ENCODE measurements around the gene PPP1R12B.
"Not testable (repeated sequence)": the region's sequence is repeated elsewhere in the genome, so short reads cannot be mapped to it uniquely, and the experiment has no call there.

PPP1R12B gene

DNA sequence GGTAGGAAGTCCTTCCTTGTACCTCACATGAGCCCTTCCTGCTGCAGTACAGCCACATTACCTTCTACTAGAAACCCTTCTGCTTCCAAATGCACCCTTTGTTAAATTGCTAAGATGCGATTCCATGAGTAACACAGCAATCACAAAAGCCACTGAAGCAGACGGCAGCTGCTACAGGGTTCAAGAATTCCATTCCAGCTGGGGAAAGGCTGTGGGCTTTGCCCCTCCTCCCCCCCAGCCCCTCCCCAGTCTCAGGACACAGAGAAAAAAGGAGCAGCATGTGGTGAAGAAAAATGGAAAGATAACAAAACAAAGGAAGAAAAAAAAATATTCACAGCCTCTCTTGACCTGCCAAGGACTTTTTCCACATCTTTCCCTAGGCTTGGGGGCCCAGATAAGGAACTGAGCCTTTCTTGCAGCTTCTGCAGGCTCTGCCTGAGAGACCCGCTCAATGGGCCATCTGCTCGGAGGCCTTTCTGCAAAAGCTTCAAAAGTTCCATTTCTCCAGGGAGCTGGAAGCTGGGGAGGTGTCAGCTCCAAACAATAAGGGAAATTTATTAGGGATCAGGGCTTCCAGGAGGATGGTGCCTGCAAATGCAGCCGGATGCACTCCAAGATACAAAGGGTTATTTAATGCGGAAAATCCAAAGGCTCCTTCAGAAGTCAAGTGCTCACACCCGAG, 289.7 kb downstream of the PPP1R12B start:
- CTCF ChIA-PET: interaction anchor here (0.9 kb wide), 2 partner anchors 9 to 11 kb away, joined by 3 to 4 read pairs; no protein-coding TSS in a partner anchor

DNA sequence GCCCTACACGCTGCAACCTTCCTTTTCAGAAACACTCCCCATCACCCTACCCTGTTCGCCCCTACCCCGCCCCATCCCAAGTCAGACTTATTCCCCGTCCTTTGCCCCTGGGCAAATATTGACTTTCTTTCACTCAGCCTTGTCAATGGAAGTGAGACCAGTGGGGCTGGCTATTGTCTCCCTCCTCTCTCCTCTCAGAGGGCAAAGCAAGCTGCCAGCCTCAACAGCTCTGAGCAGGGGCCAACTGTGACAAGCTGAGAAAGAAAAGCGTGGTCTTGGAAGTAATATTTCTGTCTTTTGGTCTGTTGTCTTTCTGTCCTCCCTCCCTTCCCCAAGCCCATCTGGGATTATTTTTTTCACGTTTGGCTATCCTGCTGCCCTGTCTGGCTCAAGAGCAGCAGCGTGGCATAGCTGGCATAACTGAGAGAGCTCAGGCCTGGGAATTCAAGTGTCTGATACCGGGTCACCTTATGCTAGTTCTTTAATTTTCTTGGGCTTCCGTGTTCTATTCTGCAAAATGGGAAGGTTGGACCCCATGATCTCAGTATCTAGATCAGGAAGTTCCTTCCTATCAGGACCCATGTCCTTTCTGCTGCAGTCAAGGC, 290.3 kb downstream of the PPP1R12B start:
- POLR2A ChIA-PET; H3K9me3 ChIP-seq (ENCODE audit: control insufficient read depth, insufficient read depth, low read depth, low read length); H3K4me3 ChIP-seq (ENCODE audit: low read depth, low read length); H3K36me3 ChIP-seq (ENCODE audit: control insufficient read depth in 2 of 2, insufficient read depth in 1 of 2, low read length in 2 of 2); H3K4me1 ChIP-seq (ENCODE audit: control insufficient read depth, insufficient read depth, low read length); H3K27ac ChIP-seq (ENCODE audit: extremely low read depth, low read depth, low read length): not testable (repeated sequence)
- CTCF ChIA-PET: interaction anchor here (0.9 kb wide), 1 partner anchor 8 kb away, joined by 4 read pairs; no protein-coding TSS in a partner anchor

More for the DNA sequence above, 289.7 kb downstream of the PPP1R12B start:
- Histone ChIP-seq H3K4me1 (ENCODE audit: control insufficient read depth, insufficient read depth, low read length) (no peaks in the 10 kb centered on the region), H3K4me3 (ENCODE audit: low read depth, low read length) (no peak overlapping the region), H3K9me3 (ENCODE audit: control insufficient read depth, insufficient read depth, low read depth, low read length) (no peaks in the 10 kb centered on the region), H3K36me3 (ENCODE audit: control insufficient read depth in 2 of 2, insufficient read depth in 1 of 2, low read length in 2 of 2) (no peaks in the 10 kb centered on the region), H3K27ac (ENCODE audit: extremely low read depth, low read depth, low read length) (no peak overlapping the region)
- TF ChIP-seq YY2 (tag by site-specific recombination; IDR thresholded peaks at IDR 0.05) (no peak), ZNF140 (tag by site-specific recombination; IDR thresholded peaks at IDR 0.05) (no peak), ZNF596 (tag by site-specific recombination; IDR thresholded peaks at IDR 0.05) (no peak), GLIS1 (tag by site-specific recombination; IDR thresholded peaks at IDR 0.05) (no peak), ZNF391 (tag by site-specific recombination; IDR thresholded peaks at IDR 0.05; ENCODE audit: borderline replicate concordance, low read depth) (no peak), ZNF510 (tag by site-specific recombination; IDR thresholded peaks at IDR 0.05; ENCODE audit: insufficient replicate concordance) (no peak), ZNF274 (IDR thresholded peaks at IDR 0.05; ENCODE audit: low read length) (no peak), ZNF274 (tag by site-specific recombination; IDR thresholded peaks at IDR 0.05; ENCODE audit: borderline replicate concordance) (no peak), ZNF626 (tag by site-specific recombination; IDR thresholded peaks at IDR 0.05) (no peak), ZNF837 (tag by site-specific recombination; IDR thresholded peaks at IDR 0.05) (no peak), ZNF571 (tag by site-specific recombination; IDR thresholded peaks at IDR 0.05) (no peak), ZNF157 (tag by site-specific recombination; IDR thresholded peaks at IDR 0.05) (no peak), ZNF501 (tag by site-specific recombination; IDR thresholded peaks at IDR 0.05) (no peak), SALL2 (tag by site-specific recombination; IDR thresholded peaks at IDR 0.05; ENCODE audit: borderline replicate concordance) (no peak)
- TF ChIP-seq, protein P1, sequence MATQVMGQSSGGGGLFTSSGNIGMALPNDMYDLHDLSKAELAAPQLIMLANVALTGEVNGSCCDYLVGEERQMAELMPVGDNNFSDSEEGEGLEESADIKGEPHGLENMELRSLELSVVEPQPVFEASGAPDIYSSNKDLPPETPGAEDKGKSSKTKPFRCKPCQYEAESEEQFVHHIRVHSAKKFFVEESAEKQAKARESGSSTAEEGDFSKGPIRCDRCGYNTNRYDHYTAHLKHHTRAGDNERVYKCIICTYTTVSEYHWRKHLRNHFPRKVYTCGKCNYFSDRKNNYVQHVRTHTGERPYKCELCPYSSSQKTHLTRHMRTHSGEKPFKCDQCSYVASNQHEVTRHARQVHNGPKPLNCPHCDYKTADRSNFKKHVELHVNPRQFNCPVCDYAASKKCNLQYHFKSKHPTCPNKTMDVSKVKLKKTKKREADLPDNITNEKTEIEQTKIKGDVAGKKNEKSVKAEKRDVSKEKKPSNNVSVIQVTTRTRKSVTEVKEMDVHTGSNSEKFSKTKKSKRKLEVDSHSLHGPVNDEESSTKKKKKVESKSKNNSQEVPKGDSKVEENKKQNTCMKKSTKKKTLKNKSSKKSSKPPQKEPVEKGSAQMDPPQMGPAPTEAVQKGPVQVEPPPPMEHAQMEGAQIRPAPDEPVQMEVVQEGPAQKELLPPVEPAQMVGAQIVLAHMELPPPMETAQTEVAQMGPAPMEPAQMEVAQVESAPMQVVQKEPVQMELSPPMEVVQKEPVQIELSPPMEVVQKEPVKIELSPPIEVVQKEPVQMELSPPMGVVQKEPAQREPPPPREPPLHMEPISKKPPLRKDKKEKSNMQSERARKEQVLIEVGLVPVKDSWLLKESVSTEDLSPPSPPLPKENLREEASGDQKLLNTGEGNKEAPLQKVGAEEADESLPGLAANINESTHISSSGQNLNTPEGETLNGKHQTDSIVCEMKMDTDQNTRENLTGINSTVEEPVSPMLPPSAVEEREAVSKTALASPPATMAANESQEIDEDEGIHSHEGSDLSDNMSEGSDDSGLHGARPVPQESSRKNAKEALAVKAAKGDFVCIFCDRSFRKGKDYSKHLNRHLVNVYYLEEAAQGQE (tag by site-specific recombination; IDR thresholded peaks at IDR 0.05): no peak
- TF ChIP-seq, protein P2, sequence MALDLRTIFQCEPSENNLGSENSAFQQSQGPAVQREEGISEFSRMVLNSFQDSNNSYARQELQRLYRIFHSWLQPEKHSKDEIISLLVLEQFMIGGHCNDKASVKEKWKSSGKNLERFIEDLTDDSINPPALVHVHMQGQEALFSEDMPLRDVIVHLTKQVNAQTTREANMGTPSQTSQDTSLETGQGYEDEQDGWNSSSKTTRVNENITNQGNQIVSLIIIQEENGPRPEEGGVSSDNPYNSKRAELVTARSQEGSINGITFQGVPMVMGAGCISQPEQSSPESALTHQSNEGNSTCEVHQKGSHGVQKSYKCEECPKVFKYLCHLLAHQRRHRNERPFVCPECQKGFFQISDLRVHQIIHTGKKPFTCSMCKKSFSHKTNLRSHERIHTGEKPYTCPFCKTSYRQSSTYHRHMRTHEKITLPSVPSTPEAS (tag by site-specific recombination; IDR thresholded peaks at IDR 0.05): no peak
- POLR2A ChIA-PET: no interaction called here

DNA sequence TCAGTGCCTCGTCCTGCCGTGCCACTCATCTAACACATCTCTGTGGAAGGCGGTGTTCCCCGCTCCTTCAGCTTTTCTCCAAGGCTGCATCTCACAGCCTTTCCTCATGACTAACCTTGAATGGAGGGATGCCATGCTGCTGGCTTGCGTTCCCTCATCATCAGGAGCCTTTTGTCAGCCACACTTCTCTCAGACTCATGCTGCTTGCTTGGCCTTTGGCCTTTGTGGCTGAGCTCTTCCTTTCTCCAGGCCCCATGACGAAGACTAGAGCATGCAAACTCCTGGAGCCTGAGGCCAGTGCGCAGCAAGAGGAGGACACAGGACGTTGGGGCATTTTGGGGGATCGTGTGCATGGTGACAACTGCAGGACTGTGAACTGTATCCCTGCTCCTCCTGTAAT, 291.0 kb downstream of the PPP1R12B start:
- no peaks in the 10 kb centered on the region for H3K36me3 ChIP-seq (ENCODE audit: control insufficient read depth in 2 of 2, insufficient read depth in 1 of 2, low read length in 2 of 2)
- no peaks in the 10 kb centered on the region; the same call in 1 of the 2 replicates for H3K4me1 ChIP-seq (ENCODE audit: control insufficient read depth, insufficient read depth, low read length)
- CTCF ChIA-PET: no interaction called here
- H3K27ac ChIP-seq (ENCODE audit: extremely low read depth, low read depth, low read length): no peak overlapping the region
- H3K9me3 ChIP-seq (ENCODE audit: control insufficient read depth, insufficient read depth, low read depth, low read length): no peaks in the 10 kb centered on the region
- POLR2A ChIA-PET: no interaction called here
- H3K4me3 ChIP-seq (ENCODE audit: low read depth, low read length): no peak overlapping the region
- TF ChIP-seq ZBTB21 (tag by site-specific recombination; IDR thresholded peaks at IDR 0.05) (no peak), ZFP37 (tag by site-specific recombination; IDR thresholded peaks at IDR 0.05) (no peak), ZBTB20 (tag by site-specific recombination; IDR thresholded peaks at IDR 0.05) (no peak), ZNF239 (tag by site-specific recombination; IDR thresholded peaks at IDR 0.05) (no peak), SALL2 (tag by site-specific recombination; IDR thresholded peaks at IDR 0.05; ENCODE audit: borderline replicate concordance) (no peak), KLF8 (tag by site-specific recombination; IDR thresholded peaks at IDR 0.05) (no peak), ZNF169 (tag by site-specific recombination; IDR thresholded peaks at IDR 0.05) (no peak)
- TF ChIP-seq, protein P3, sequence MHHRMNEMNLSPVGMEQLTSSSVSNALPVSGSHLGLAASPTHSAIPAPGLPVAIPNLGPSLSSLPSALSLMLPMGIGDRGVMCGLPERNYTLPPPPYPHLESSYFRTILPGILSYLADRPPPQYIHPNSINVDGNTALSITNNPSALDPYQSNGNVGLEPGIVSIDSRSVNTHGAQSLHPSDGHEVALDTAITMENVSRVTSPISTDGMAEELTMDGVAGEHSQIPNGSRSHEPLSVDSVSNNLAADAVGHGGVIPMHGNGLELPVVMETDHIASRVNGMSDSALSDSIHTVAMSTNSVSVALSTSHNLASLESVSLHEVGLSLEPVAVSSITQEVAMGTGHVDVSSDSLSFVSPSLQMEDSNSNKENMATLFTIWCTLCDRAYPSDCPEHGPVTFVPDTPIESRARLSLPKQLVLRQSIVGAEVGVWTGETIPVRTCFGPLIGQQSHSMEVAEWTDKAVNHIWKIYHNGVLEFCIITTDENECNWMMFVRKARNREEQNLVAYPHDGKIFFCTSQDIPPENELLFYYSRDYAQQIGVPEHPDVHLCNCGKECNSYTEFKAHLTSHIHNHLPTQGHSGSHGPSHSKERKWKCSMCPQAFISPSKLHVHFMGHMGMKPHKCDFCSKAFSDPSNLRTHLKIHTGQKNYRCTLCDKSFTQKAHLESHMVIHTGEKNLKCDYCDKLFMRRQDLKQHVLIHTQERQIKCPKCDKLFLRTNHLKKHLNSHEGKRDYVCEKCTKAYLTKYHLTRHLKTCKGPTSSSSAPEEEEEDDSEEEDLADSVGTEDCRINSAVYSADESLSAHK (tag by site-specific recombination; IDR thresholded peaks at IDR 0.05): no peak
- TF ChIP-seq, protein P2 (tag by site-specific recombination; IDR thresholded peaks at IDR 0.05): no peak
